HG03469 (cell line): ENCODE measurements around the gene AARS1.
"Not testable (repeated sequence)": the region's sequence is repeated elsewhere in the genome, so short reads cannot be mapped to it uniquely, and the experiment has no call there.

ENCODE experiments used
- ATAC-seq: cut with Tn5 transposase; IDR thresholded peaks from one replicate; pipeline ENCODE4 v1.9.1; 2021; ENCODE audit warnings: mild to moderate bottlenecking, moderate library complexity, moderate number of reproducible peaks; ENCODE audit not compliant: unreplicated experiment

AARS1 gene

DNA sequence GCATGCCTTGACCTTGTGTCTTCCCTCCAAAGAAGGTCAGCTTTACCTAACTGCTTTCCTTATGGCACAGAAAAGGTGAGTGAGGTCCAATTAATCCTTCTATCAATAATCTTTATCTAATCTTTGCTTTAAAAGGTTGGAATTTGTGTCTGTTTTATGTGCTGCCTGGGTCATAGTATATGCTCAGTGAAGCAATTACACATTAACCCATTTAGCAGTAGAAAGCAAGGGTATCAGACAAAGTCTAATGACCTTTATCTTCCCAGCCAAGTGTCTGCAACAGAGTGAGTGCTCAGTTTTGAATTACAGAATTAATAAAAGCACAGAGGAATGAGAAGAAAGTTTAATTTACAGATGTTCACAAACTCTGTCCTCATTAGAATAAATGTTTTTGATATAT, 63.3 kb downstream of the AARS1 start:
- ATAC-seq, result not testable (repeated sequence)

DNA sequence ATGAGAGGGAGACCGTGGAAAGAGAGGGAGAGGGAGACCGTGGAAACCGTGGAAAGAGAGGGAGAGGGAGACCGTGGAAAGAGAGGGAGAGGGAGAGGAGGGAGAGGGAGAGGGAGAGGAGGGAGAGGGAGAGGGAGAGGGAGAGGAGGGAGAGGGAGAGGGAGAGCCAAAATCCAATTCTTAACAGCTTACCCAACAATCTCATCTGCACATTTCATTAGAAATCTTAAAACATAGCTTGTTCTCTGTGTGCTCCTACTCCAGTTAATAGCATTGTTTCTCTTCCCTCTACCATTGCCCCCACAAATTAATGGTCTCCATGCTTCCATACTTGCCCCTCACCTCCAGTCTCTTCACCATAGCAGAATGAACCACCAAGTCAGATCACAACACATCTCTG, 63.9 kb downstream of the AARS1 start:
- ATAC-seq, result not testable (repeated sequence)

DNA sequence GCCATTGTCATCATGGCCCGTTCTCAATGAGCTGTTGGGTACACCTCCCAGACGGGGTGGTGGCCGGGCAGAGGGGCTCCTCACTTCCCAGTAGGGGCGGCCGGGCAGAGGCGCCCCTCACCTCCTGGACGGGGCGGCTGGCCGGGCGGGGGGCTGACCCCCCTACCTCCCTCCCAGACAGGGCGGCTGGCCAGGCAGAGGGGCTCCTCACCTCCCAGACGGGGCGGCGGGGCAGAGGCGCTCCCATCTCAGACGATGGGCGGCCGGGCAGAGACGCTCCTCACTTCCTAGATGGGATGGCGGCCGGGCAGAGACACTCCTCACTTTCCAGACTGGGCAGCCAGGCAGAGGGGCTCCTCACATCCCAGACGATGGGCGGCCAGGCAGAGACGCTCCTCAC, 64.7 kb downstream of the AARS1 start:
- not testable (repeated sequence) for ATAC-seq

- not testable (repeated sequence) for ATAC-seq
Observed at GRCh38 chr16:70223971-70224513, 65.3 kb downstream of the AARS1 start.

DNA sequence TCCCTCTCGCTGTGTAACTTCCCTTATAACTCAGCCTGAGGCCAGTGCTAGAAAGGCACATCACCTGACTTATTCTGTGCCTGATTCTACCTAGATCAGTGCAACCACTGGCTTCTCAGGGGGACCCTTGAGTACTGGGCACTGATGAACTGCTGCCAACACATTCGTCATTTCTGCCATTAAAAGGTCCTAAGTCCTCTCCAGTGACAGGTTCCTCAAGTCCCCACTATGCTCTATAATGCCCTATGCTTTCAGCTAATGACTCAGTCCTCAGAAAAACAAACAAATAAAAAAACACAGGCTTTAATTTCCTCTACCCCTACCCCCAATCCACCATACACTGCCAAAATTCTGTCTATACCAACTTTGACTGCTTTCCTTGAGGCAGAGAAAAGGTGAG, 66.1 kb downstream of the AARS1 start:
- not testable (repeated sequence) for ATAC-seq

DNA sequence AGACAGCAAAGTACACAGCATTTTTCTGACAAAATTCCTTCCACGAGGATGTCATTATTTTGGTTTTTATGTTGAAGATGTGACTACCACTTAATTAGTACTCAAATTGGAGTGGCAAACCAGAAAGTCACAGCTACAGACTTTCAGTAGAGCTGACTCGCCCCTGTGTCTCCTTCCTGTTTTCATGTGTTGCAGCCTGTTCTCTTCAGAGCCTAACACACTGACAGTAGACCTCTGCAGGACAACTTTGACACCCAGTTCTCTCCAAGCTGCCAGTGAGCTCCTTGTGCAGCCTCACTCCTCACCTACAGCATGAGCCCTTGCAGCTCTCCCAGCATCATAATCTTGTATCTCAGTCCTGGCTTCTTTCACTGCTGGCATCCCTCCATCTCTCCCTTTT, 66.7 kb downstream of the AARS1 start:
- not testable (repeated sequence) for ATAC-seq

DNA sequence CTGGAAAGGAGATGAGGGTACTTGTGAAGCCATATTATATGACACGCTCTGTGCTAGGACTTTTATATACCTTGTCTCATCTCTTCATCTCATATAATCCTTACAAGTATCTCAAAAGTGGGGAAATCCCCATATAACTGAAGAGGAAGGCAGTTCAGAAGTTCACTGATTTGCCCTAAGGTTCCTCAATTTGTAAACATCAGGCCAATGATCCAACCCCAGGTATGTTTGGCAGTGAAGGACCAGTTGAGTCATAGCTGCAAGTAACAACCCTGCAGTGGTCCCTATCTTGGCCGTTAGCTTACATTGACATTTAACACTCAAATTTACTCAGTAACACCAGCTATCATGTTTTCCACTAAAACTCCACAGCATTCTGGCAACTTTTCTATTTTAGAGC, 70.7 kb downstream of the AARS1 start:
- not testable (repeated sequence) for ATAC-seq

- not testable (repeated sequence) for ATAC-seq
Observed at GRCh38 chr16:70206382-70206781, 82.9 kb downstream of the AARS1 start.

GRCh38 chr16:70204668-70205405, 84.5 kb downstream of the AARS1 start:
- ATAC-seq, result not testable (repeated sequence)

DNA sequence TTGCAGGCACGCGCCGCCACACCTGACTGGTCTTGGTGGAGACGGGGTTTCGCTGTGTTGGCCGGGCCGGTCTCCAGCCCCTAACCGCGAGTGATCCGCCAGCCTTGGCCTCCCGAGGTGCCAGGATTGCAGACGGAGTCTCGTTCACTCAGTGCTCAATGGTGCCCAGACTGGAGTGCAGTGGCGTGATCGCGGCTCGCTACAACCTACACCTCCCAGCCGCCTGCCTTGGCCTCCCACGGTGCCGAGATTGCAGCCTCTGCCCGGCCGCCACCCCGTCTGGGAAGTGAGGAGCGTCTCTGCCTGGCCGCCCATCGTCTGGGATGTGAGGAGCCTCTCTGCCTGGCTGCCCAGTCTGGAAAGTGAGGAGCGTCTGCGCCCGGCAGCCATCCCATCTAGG, 85.3 kb downstream of the AARS1 start:
- ATAC-seq, result not testable (repeated sequence)

DNA sequence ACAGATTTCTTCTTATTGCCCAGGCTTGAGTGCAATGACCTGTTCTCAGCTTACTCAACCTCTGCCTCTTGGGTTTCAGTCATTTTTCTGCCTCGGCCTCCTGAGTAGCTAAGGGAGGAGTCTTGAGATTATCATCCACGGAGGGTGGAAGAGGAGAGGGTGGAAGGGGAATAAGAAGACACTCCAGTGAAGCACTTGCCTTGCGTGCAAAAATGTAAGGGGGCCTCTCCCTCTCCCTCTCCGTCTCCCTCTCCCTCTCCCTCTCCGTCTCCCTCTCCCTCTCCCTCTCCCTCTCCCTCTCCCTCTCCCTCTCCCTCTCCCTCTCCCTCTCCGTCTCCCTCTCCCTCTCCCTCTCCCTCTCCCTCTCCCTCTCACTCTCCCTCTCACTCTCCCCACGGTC, 85.8 kb downstream of the AARS1 start:
- not testable (repeated sequence) for ATAC-seq
